DOHH2 (cell line): Measurements from ENCODE around the gene ACSF2.

ENCODE experiments used
- H3F3A ChIP-seq: fragments of 200-600 bp; sonication (generic), shearing (Covaris generic); 2 replicates; pipeline ENCODE4 v1.6.0; 2016; ENCODE audit warnings: antibody characterized with exemption, mild to moderate bottlenecking; ENCODE audit not compliant: control insufficient read depth, insufficient read depth
- H3K27ac ChIP-seq: fragments of 200-600 bp; sonication (generic); 2 replicates; pipeline ENCODE4 v1.5.1; 2014; ENCODE audit warnings: low read depth, mild to moderate bottlenecking, low read length, moderate library complexity
- H3K27me3 ChIP-seq: fragments of 200-600 bp; sonication (generic); 2 replicates; pipeline ENCODE4 v1.6.1; 2014; ENCODE audit warnings: mild to moderate bottlenecking, low read length, mixed read lengths; ENCODE audit not compliant: control insufficient read depth
- H3K36me3 ChIP-seq: fragments of 200-600 bp; sonication (generic); 2 replicates; pipeline ENCODE4 v1.6.1; 2014; ENCODE audit warnings: mild to moderate bottlenecking, low read length, moderate library complexity, mixed read lengths; ENCODE audit not compliant: control insufficient read depth
- H3K4me1 ChIP-seq: fragments of 200-600 bp; sonication (generic); 2 replicates; pipeline ENCODE4 v1.6.1; 2014; ENCODE audit warnings: mild to moderate bottlenecking, low read length, mixed read lengths; ENCODE audit not compliant: control insufficient read depth
- H3K4me2 ChIP-seq: fragments of 200-600 bp; sonication (generic); 2 replicates; pipeline ENCODE4 v1.6.0; 2014; ENCODE audit warnings: mild to moderate bottlenecking, low read length, moderate library complexity
- H3K4me3 ChIP-seq: fragments of 200-600 bp; sonication (generic); 2 replicates; pipeline ENCODE4 v1.5.1; 2014; ENCODE audit warnings: mild to moderate bottlenecking, low read length, mixed read lengths
- H3K79me2 ChIP-seq: fragments of 200-600 bp; sonication (generic); 2 replicates; pipeline ENCODE4 v1.6.1; 2014; ENCODE audit warnings: mild to moderate bottlenecking, low read length, mixed read lengths; ENCODE audit not compliant: control insufficient read depth
- H3K9me2 ChIP-seq: fragments of 200-600 bp; sonication (generic); replicated peaks from 2 replicates; pipeline ENCODE4 v1.6.1; 2014; ENCODE audit warnings: mild to moderate bottlenecking, low read length, mixed read lengths; ENCODE audit not compliant: control insufficient read depth
- H3K9me3 ChIP-seq: fragments of 200-600 bp; sonication (generic); 2 replicates; pipeline ENCODE4 v1.6.1; 2014; ENCODE audit warnings: antibody characterized with exemption, low read length, mixed read lengths; ENCODE audit not compliant: control insufficient read depth, insufficient read depth
- H4K20me1 ChIP-seq: fragments of 200-600 bp; sonication (generic); 2 replicates; pipeline ENCODE4 v1.6.0; 2014; ENCODE audit warnings: low read depth, mild to moderate bottlenecking, antibody characterized with exemption, low read length, moderate library complexity; ENCODE audit not compliant: control insufficient read depth, insufficient read depth
- EZH2phosphoT487 ChIP-seq: fragments of 200-600 bp; sonication (generic); IDR thresholded peaks from 2 replicates; pipeline ENCODE4 v1.6.1; 2017; ENCODE audit warnings: borderline replicate concordance, mild to moderate bottlenecking, antibody characterized with exemption, low read length, moderate library complexity, mixed read lengths
- TF ChIP-seq, protein P1 (sequence below): fragments of 200-600 bp; sonication (generic); IDR thresholded peaks from one replicate; pipeline ENCODE4 v1.5.1; 2014; ENCODE audit warnings: antibody characterized with exemption, mild to moderate bottlenecking, low read depth, low read length; ENCODE audit not compliant: poor library complexity, severe bottlenecking

ACSF2 gene

GRCh38 chr17:50514388-50514787 is 88.4 kb downstream of the ACSF2 start:
- no peak for TF ChIP-seq EZH2phosphoT487
- TF ChIP-seq, protein P1, sequence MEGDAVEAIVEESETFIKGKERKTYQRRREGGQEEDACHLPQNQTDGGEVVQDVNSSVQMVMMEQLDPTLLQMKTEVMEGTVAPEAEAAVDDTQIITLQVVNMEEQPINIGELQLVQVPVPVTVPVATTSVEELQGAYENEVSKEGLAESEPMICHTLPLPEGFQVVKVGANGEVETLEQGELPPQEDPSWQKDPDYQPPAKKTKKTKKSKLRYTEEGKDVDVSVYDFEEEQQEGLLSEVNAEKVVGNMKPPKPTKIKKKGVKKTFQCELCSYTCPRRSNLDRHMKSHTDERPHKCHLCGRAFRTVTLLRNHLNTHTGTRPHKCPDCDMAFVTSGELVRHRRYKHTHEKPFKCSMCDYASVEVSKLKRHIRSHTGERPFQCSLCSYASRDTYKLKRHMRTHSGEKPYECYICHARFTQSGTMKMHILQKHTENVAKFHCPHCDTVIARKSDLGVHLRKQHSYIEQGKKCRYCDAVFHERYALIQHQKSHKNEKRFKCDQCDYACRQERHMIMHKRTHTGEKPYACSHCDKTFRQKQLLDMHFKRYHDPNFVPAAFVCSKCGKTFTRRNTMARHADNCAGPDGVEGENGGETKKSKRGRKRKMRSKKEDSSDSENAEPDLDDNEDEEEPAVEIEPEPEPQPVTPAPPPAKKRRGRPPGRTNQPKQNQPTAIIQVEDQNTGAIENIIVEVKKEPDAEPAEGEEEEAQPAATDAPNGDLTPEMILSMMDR = no peak
- H4K20me1 ChIP-seq = no peaks in the 10 kb centered on the region
- H3K27me3 ChIP-seq = no peaks in the 10 kb centered on the region
- H3K4me1 ChIP-seq = peaks cover 19% of the 10 kb centered on the region
- H3K4me3 ChIP-seq = no peak overlapping the region
- H3K9me2 ChIP-seq = no peaks in the 10 kb centered on the region
- H3K9me3 ChIP-seq = no peaks in the 10 kb centered on the region
- H3K79me2 ChIP-seq = peaks cover 4% of the 10 kb centered on the region; the same call in 1 of the 2 replicates
- H3K27ac ChIP-seq = no peak overlapping the region
- no peaks in the 10 kb centered on the region; the same call in 1 of the 2 replicates for H3F3A ChIP-seq
- H3K36me3 ChIP-seq = no peaks in the 10 kb centered on the region
- no peak overlapping the region for H3K4me2 ChIP-seq

- H3K9me2 ChIP-seq = no peaks in the 10 kb centered on the region
- TF ChIP-seq, protein P1 = no peak
- no peak for TF ChIP-seq EZH2phosphoT487
- no peaks in the 10 kb centered on the region for H3K36me3 ChIP-seq
- H3K9me3 ChIP-seq = no peaks in the 10 kb centered on the region
- no peaks in the 10 kb centered on the region for H3K27me3 ChIP-seq
- peak overlapping the region; percentile 8; the same call in 1 of the 2 replicates for H3K4me2 ChIP-seq
- H3K27ac ChIP-seq = no peak overlapping the region
- H3F3A ChIP-seq = no peaks in the 10 kb centered on the region
- H3K4me1 ChIP-seq = peaks cover 14% of the 10 kb centered on the region
- no peaks in the 10 kb centered on the region for H4K20me1 ChIP-seq
- no peaks in the 10 kb centered on the region for H3K79me2 ChIP-seq
- no peak overlapping the region for H3K4me3 ChIP-seq
These were observed 89.1 kb downstream of the ACSF2 start for GRCh38 chr17:50514936-50515702.

DNA sequence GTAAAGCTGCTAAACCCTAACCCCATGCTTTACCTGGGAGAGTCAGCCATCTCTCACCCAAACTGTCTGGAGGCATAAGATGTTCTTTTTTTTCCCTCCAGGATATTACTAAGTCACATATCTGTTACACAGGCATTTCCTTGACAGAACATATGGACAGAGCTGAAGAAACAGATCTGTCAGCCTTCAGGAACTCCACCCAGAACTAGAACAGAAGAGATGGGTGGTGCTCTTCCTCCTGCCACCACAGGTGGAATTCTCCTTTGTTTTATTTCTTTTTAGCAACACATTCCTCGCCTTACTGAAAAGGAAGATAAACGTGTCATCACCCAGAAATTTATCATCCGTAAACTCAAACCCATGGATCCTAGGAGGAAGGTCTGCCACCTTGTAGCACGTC is 91.0 kb downstream of the ACSF2 start:
- Histone ChIP-seq H3K9me2 (no peaks in the 10 kb centered on the region), H3K4me2 (no peak overlapping the region), H3K4me3 (no peak overlapping the region), H3K79me2 (no peaks in the 10 kb centered on the region), H3F3A (no peaks in the 10 kb centered on the region), H3K27me3 (no peaks in the 10 kb centered on the region), H3K4me1 (peaks cover 10% of the 10 kb centered on the region), H3K9me3 (no peaks in the 10 kb centered on the region), H3K36me3 (no peaks in the 10 kb centered on the region), H3K27ac (no peak overlapping the region), H4K20me1 (no peaks in the 10 kb centered on the region)
- TF ChIP-seq EZH2phosphoT487 = no peak
- TF ChIP-seq, protein P1 = no peak
